ENCODE results near the gene BIRC5.

The BIRC5 gene

GRCh38 chr17:78173097-78173715 is 40.8 kb upstream of the BIRC5 start:
- peak overlapping the region; percentile 72 for H3K27ac ChIP-seq
- no peak overlapping the region for H2AFZ ChIP-seq (ENCODE audit: low read depth)
- H3K4me3 ChIP-seq (IDR thresholded peaks at IDR 0.05; ENCODE audit: insufficient read depth, low read depth, low read length) = no peak overlapping the region
- H3K36me3 ChIP-seq (ENCODE audit: insufficient read depth) = peaks cover 9% of the 10 kb centered on the region; the same call in 1 of the 2 replicates
- no peaks in the 10 kb centered on the region for H4K20me1 ChIP-seq (ENCODE audit: insufficient read depth)
- no peaks in the 10 kb centered on the region for H3K27me3 ChIP-seq (ENCODE audit: insufficient read depth, low read depth)
- no peak; the same call in 1 of the 2 replicates for TF ChIP-seq CTCF (conservative IDR thresholded peaks at IDR 0.05; ENCODE audit: low read depth, low read length)
- H3K79me2 ChIP-seq (ENCODE audit: insufficient read depth, low read depth) = peaks cover 48% of the 10 kb centered on the region
- H3K4me2 ChIP-seq = peak overlapping the region; percentile 50
- peaks cover 85% of the 10 kb centered on the region for H3K4me1 ChIP-seq (ENCODE audit: low read depth, poor library complexity, severe bottlenecking)
- H3K9ac ChIP-seq = peak overlapping the region; percentile 8; the same call in 1 of the 2 replicates

- Histone ChIP-seq H3K4me2 (peak overlapping the region; percentile 50), H3K36me3 (ENCODE audit: insufficient read depth) (peaks cover 9% of the 10 kb centered on the region; the same call in 1 of the 2 replicates), H3K9ac (peak overlapping the region; percentile 17; the same call in 1 of the 2 replicates), H4K20me1 (ENCODE audit: insufficient read depth) (no peaks in the 10 kb centered on the region), H3K4me3 (IDR thresholded peaks at IDR 0.05; ENCODE audit: insufficient read depth, low read depth, low read length) (no peak overlapping the region), H3K27ac (peak overlapping the region; percentile 72), H2AFZ (ENCODE audit: low read depth) (no peak overlapping the region), H3K27me3 (ENCODE audit: insufficient read depth, low read depth) (no peaks in the 10 kb centered on the region), H3K79me2 (ENCODE audit: insufficient read depth, low read depth) (peaks cover 42% of the 10 kb centered on the region), H3K4me1 (ENCODE audit: low read depth, poor library complexity, severe bottlenecking) (peaks cover 94% of the 10 kb centered on the region)
- peak; percentile 9; the same call in 1 of the 2 replicates for TF ChIP-seq CTCF (conservative IDR thresholded peaks at IDR 0.05; ENCODE audit: low read depth, low read length)
These were observed 39.6 kb upstream of the BIRC5 start for GRCh38 chr17:78174346-78174869.

- Histone ChIP-seq H2AFZ (ENCODE audit: low read depth) (no peak overlapping the region), H3K4me2 (peak overlapping the region; percentile 50), H4K20me1 (ENCODE audit: insufficient read depth) (no peaks in the 10 kb centered on the region), H3K4me3 (IDR thresholded peaks at IDR 0.05; ENCODE audit: insufficient read depth, low read depth, low read length) (no peak overlapping the region), H3K4me1 (ENCODE audit: low read depth, poor library complexity, severe bottlenecking) (peaks cover 95% of the 10 kb centered on the region), H3K79me2 (ENCODE audit: insufficient read depth, low read depth) (peaks cover 42% of the 10 kb centered on the region), H3K27ac (peak overlapping the region; percentile 72), H3K27me3 (ENCODE audit: insufficient read depth, low read depth) (no peaks in the 10 kb centered on the region), H3K9ac (peak overlapping the region; percentile 17; the same call in 1 of the 2 replicates), H3K36me3 (ENCODE audit: insufficient read depth) (peaks cover 9% of the 10 kb centered on the region; the same call in 1 of the 2 replicates)
- TF ChIP-seq CTCF (conservative IDR thresholded peaks at IDR 0.05; ENCODE audit: low read depth, low read length) = peak; percentile 11; the same call in 1 of the 2 replicates
These were observed 39.0 kb upstream of the BIRC5 start for GRCh38 chr17:78174870-78175642.

GRCh38 chr17:78175643-78175981 is 38.4 kb upstream of the BIRC5 start:
- H4K20me1 ChIP-seq (ENCODE audit: insufficient read depth) = no peaks in the 10 kb centered on the region
- H3K4me2 ChIP-seq = peak overlapping the region; percentile 50; the same call in 1 of the 2 replicates
- peaks cover 40% of the 10 kb centered on the region for H3K79me2 ChIP-seq (ENCODE audit: insufficient read depth, low read depth)
- H2AFZ ChIP-seq (ENCODE audit: low read depth) = no peak overlapping the region
- no peak for TF ChIP-seq CTCF (conservative IDR thresholded peaks at IDR 0.05; ENCODE audit: low read depth, low read length)
- peaks cover 95% of the 10 kb centered on the region for H3K4me1 ChIP-seq (ENCODE audit: low read depth, poor library complexity, severe bottlenecking)
- H3K36me3 ChIP-seq (ENCODE audit: insufficient read depth) = peaks cover 9% of the 10 kb centered on the region; the same call in 1 of the 2 replicates
- no peak overlapping the region for H3K9ac ChIP-seq
- no peaks in the 10 kb centered on the region for H3K27me3 ChIP-seq (ENCODE audit: insufficient read depth, low read depth)
- H3K4me3 ChIP-seq (IDR thresholded peaks at IDR 0.05; ENCODE audit: insufficient read depth, low read depth, low read length) = no peak overlapping the region
- peak overlapping the region; percentile 72 for H3K27ac ChIP-seq
